H1 (cell line): ENCODE results near the gene TIAM2.

Experiments
- EZH2 ChIP-seq: fragments of 200-600 bp; sonication (generic); IDR thresholded peaks from 2 replicates; pipeline ENCODE4 v1.7.1; 2012; ENCODE audit warnings: low read depth, mild to moderate bottlenecking, moderate library complexity, low read length, inconsistent platforms; ENCODE audit not compliant: severe bottlenecking
- RAD21 ChIP-seq, 2 experiments: IDR thresholded peaks in 1 of 2; conservative IDR thresholded peaks in 1 of 2; 2 replicates each; pipeline ENCODE4 v1.6.1; 2011; ENCODE audit warnings: low read depth in 2 of 2, low read length in 2 of 2, improper control_type of control experiment in 1 of 2, inconsistent platforms in 1 of 2, mild to moderate bottlenecking in 1 of 2, moderate library complexity in 1 of 2
- RFX5 ChIP-seq: IDR thresholded peaks from 2 replicates; pipeline ENCODE4 v1.6.1; 2011; ENCODE audit warnings: low read depth, low read length, improper control_type of control experiment, borderline replicate concordance
- SAP30 ChIP-seq: fragments of 300-600 bp; sonication (generic); IDR thresholded peaks from 2 replicates; pipeline ENCODE4 v1.7.1; 2012; ENCODE audit warnings: low read length, moderate library complexity, mild to moderate bottlenecking, inconsistent platforms; ENCODE audit not compliant: insufficient read depth, insufficient replicate concordance
- TAF1 ChIP-seq: IDR thresholded peaks from 2 replicates; pipeline ENCODE4 v1.6.1; 2011; ENCODE audit warnings: mild to moderate bottlenecking, low read depth, low read length
- TCF12 ChIP-seq: IDR thresholded peaks from 2 replicates; pipeline ENCODE4 v1.6.1; 2011; ENCODE audit warnings: low read depth, mild to moderate bottlenecking, low read length
- ZNF274 ChIP-seq: IDR thresholded peaks from 2 replicates; pipeline ENCODE4 v1.7.0; 2012; ENCODE audit warnings: low read length, borderline replicate concordance; ENCODE audit errors: extremely low read depth
- TF ChIP-seq, protein P1 (sequence below): IDR thresholded peaks from 2 replicates; pipeline ENCODE4 v1.6.1; 2012; ENCODE audit warnings: inconsistent platforms

DNA sequence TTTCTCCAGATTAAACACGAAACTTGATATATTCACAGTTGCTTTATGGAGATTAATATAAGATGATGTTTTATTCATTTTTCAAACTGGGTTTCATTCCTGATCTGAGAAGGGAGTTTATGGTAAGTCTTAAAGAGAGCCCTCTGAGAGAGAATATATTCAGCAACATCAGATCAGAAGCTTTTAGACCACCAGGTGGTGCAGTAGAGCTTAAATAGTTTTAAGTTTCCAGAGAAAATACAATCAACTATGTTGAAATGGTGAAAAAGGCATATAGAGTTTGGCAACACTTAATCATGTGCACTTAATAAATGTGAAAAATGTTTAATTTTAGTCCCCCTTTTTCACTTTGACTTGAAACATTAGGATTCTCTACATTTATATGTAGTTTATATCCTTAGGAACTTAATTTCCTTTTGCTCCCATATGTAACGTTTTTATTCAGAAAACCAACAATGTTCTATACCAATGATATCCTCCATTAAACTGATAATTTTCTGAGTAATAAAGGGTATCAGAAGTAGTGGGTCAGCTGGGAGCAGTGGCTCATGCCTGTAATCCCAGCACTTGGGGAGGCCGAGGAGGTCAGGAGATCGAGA is 182.3 kb downstream of the TIAM2 start:
- no peak for TF ChIP-seq ZNF274
- TF ChIP-seq RAD21 (IDR thresholded peaks at IDR 0.05 in 1 of 2, conservative IDR thresholded peaks at IDR 0.05 in 1 of 2; ENCODE audit: low read depth in 2 of 2, low read length in 2 of 2): peak; percentile 60 to 65
- no peak for TF ChIP-seq TCF12
- no peak for TF ChIP-seq EZH2
- TF ChIP-seq TAF1: no peak
- no peak for TF ChIP-seq RFX5
- TF ChIP-seq, protein P1, sequence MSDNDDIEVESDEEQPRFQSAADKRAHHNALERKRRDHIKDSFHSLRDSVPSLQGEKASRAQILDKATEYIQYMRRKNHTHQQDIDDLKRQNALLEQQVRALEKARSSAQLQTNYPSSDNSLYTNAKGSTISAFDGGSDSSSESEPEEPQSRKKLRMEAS: no peak
- no peak for TF ChIP-seq SAP30
